ENCODE results near the gene HPSE2. TPM values are rescaled to one million over a fixed set of nuclear protein-coding genes. Genes with fewer than 3 reads are reported as not detected.
"Not testable (repeated sequence)": the region's sequence is repeated elsewhere in the genome, so short reads cannot be mapped to it uniquely, and the experiment has no call there.

HPSE2 gene
- total RNA-seq, 1 donor from 2014 or later: not detected

- DNase-seq (ENCODE audit: low spot score): no peak
- Mint-ChIP-seq H3K4me1 (ENCODE audit: low read depth) (no peaks in the 10 kb centered on the region), H3K27me3 (ENCODE audit: low read depth) (no peaks in the 10 kb centered on the region), H3K9me3 (no peaks in the 10 kb centered on the region), H3K27ac (no peak overlapping the region), H3K36me3 (ENCODE audit: low read depth) (no peaks in the 10 kb centered on the region), H3K4me3 (ENCODE audit: low read depth) (no peak overlapping the region)
- intact Hi-C loops (cut with micrococcal nuclease): no loop called here
Observed at GRCh38 chr10:98563811-98564210, 671.8 kb downstream of the HPSE2 start.

DNA sequence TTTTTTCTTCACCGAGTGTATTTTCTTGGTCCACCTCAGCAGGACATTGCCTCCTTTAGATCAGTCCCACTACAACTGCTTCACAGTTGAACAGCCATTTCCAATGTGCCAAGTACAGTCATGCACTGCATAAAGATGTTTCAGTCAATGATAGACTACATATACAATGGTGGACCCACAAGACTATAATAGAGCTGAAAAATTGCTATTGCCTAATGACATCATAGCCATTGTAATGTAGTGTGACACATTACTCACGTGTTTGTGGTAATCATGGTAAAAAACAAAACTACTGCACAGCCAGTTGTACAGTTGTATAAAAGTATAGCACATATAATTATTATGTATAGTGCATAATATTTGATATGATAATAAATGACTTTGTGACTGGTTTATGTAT is 675.1 kb downstream of the HPSE2 start:
- no peak overlapping the region for H3K4me3 Mint-ChIP-seq (ENCODE audit: low read depth)
- no peak for DNase-seq (ENCODE audit: low spot score)
- no peak overlapping the region for H3K27ac Mint-ChIP-seq
- intact Hi-C loops (cut with micrococcal nuclease): no loop called here
- H3K4me1 Mint-ChIP-seq (ENCODE audit: low read depth): no peaks in the 10 kb centered on the region
- no peaks in the 10 kb centered on the region for H3K9me3 Mint-ChIP-seq
- no peaks in the 10 kb centered on the region for H3K27me3 Mint-ChIP-seq (ENCODE audit: low read depth)
- no peaks in the 10 kb centered on the region for H3K36me3 Mint-ChIP-seq (ENCODE audit: low read depth)

- Mint-ChIP-seq H3K4me1 (ENCODE audit: low read depth) (no peaks in the 10 kb centered on the region), H3K4me3 (ENCODE audit: low read depth) (no peak overlapping the region), H3K36me3 (ENCODE audit: low read depth) (no peaks in the 10 kb centered on the region), H3K9me3 (no peaks in the 10 kb centered on the region), H3K27me3 (ENCODE audit: low read depth) (no peaks in the 10 kb centered on the region), H3K27ac (no peak overlapping the region)
- intact Hi-C loops (cut with micrococcal nuclease): no loop called here
- DNase-seq (ENCODE audit: low spot score): no peak
Observed at GRCh38 chr10:98556061-98556460, 679.6 kb downstream of the HPSE2 start.

DNA sequence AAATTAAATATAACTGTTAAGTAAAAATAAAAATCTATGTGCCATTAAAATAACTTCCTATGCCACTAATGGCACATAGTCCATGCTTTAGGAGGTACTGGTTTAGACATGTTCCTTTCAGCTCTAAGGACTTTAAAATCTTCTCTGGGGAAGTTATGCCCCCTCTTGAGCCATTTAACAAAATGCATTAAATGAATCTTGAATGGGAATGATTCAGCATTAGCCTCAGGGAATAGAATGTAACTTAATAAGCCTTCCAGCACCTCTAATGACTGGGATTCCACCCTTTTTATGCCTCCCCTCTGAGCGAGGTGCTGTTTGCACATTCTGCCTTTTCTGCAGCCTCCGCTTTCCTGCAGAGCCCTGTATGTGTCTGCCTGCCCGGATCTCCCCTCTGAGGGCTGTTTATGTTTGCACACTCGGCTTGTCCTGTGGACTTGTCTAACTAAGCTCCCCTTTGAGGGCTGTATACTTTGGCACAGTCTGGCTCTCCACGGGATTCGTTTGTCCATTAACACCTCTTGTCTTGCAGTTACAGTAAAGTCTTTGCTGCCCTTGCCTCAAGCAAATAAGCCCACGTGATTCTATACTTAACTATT is 680.5 kb downstream of the HPSE2 start:
- H3K4me3 Mint-ChIP-seq (ENCODE audit: low read depth): no peak overlapping the region

DNA sequence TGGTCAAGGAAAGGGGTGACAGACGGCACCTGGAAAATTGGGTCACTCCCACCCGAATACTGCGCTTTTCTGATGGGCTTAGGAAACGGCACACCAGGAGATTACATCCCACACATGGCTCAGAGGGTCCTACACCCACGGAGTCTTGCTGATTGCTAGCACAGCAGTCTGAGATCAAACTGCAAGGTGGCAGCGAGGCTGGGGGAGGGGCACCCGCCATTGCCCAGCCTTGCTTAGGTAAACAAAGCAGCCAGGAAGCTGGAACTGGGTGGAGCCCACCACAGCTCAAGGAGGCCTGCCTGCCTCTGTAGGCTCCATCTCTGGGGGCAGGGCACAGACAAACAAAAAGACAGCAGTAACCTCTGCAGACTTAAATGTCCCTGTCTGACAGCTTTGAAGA is 694.1 kb downstream of the HPSE2 start:
- intact Hi-C loops (cut with micrococcal nuclease); H3K27me3 Mint-ChIP-seq (ENCODE audit: low read depth); H3K9me3 Mint-ChIP-seq; H3K4me3 Mint-ChIP-seq (ENCODE audit: low read depth); H3K36me3 Mint-ChIP-seq (ENCODE audit: low read depth); H3K27ac Mint-ChIP-seq; H3K4me1 Mint-ChIP-seq (ENCODE audit: low read depth); DNase-seq (ENCODE audit: low spot score): not testable (repeated sequence)

More for the DNA sequence above, 680.5 kb downstream of the HPSE2 start:
- Mint-ChIP-seq H3K27ac (no peak overlapping the region), H3K27me3 (ENCODE audit: low read depth) (no peaks in the 10 kb centered on the region), H3K4me1 (ENCODE audit: low read depth) (no peaks in the 10 kb centered on the region), H3K9me3 (no peaks in the 10 kb centered on the region), H3K36me3 (ENCODE audit: low read depth) (no peaks in the 10 kb centered on the region)
- intact Hi-C loops (cut with micrococcal nuclease): no loop called here
- DNase-seq (ENCODE audit: low spot score): no peak

- no peak overlapping the region for H3K4me3 Mint-ChIP-seq (ENCODE audit: low read depth)
- H3K27ac Mint-ChIP-seq: no peak overlapping the region
- H3K4me1 Mint-ChIP-seq (ENCODE audit: low read depth): no peaks in the 10 kb centered on the region
- H3K9me3 Mint-ChIP-seq: no peaks in the 10 kb centered on the region
- intact Hi-C loops (cut with micrococcal nuclease): no loop called here
- H3K36me3 Mint-ChIP-seq (ENCODE audit: low read depth): no peaks in the 10 kb centered on the region
- no peaks in the 10 kb centered on the region for H3K27me3 Mint-ChIP-seq (ENCODE audit: low read depth)
- DNase-seq (ENCODE audit: low spot score): no peak
Observed at GRCh38 chr10:98539578-98539977, 696.1 kb downstream of the HPSE2 start.

GRCh38 chr10:98538472-98538871 is 697.2 kb downstream of the HPSE2 start:
- Mint-ChIP-seq H3K27ac (no peak overlapping the region), H3K4me3 (ENCODE audit: low read depth) (no peak overlapping the region), H3K4me1 (ENCODE audit: low read depth) (no peaks in the 10 kb centered on the region), H3K36me3 (ENCODE audit: low read depth) (no peaks in the 10 kb centered on the region), H3K27me3 (ENCODE audit: low read depth) (no peaks in the 10 kb centered on the region), H3K9me3 (no peaks in the 10 kb centered on the region)
- intact Hi-C loops (cut with micrococcal nuclease): no loop called here
- DNase-seq (ENCODE audit: low spot score): no peak

DNA sequence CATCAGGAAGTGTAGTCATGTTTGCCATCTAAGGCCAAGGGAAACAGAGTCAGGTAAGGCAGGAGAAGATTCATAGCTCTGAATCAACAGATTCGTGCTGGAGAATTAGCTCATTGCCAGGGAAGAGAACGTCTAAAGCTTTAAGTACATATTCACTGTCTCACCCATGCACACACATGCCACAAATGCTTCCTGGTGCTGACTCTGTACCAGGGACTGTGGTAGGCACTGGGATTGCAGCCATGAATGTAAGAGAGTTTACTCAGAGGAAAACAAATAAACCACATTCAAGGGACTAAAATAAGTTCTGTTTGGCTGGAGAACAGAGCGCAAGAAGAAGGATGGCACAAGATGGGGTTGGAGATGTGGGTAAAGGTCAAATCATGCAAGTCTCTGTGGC is 699.1 kb downstream of the HPSE2 start:
- no peak overlapping the region for H3K4me3 Mint-ChIP-seq (ENCODE audit: low read depth)
- H3K27ac Mint-ChIP-seq: no peak overlapping the region
- intact Hi-C loops (cut with micrococcal nuclease): no loop called here
- H3K4me1 Mint-ChIP-seq (ENCODE audit: low read depth): no peaks in the 10 kb centered on the region
- no peak for DNase-seq (ENCODE audit: low spot score)
- no peaks in the 10 kb centered on the region for H3K27me3 Mint-ChIP-seq (ENCODE audit: low read depth)
- H3K9me3 Mint-ChIP-seq: no peaks in the 10 kb centered on the region
- no peaks in the 10 kb centered on the region for H3K36me3 Mint-ChIP-seq (ENCODE audit: low read depth)

DNA sequence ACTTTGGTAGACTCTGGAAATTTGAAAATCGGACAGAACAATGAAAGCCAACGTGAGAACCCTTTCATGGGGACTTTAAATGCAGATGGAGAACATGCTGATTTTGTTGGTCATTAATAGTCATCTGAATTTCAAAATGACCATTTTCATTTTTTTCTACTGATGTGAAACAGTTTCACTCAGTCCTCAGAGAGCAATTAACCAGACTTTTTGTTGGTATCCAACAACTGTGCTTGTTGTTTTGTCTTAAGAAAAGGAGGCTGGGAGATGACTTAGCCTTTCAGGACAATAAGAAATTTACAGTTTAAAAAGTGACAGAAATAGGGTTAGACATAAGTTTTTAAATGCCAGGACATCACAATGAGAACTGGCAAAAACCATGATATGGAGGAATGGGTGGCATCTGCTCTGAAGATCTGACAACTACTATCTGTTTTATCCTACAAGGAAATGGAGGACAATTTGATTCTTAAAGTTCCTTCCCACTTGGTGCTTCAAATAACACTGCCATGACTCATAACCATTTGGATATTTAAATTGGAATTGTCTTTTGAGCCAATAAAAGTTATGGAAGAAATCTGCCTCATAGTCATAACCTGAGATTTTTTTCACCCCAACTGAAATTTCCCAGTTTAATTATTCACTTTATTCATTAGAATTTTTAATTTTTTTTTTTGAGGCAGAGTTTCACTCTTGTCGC is 701.8 kb downstream of the HPSE2 start:
- Mint-ChIP-seq H3K36me3 (ENCODE audit: low read depth) (no peaks in the 10 kb centered on the region), H3K9me3 (no peaks in the 10 kb centered on the region), H3K4me1 (ENCODE audit: low read depth) (no peaks in the 10 kb centered on the region), H3K27ac (no peak overlapping the region), H3K4me3 (ENCODE audit: low read depth) (no peak overlapping the region), H3K27me3 (ENCODE audit: low read depth) (no peaks in the 10 kb centered on the region)
- no peak for DNase-seq (ENCODE audit: low spot score)
- intact Hi-C loops (cut with micrococcal nuclease): no loop called here

- Mint-ChIP-seq H3K36me3 (ENCODE audit: low read depth) (no peaks in the 10 kb centered on the region), H3K9me3 (no peaks in the 10 kb centered on the region)
Observed at GRCh38 chr10:98533241-98533640, 702.4 kb downstream of the HPSE2 start.

DNA sequence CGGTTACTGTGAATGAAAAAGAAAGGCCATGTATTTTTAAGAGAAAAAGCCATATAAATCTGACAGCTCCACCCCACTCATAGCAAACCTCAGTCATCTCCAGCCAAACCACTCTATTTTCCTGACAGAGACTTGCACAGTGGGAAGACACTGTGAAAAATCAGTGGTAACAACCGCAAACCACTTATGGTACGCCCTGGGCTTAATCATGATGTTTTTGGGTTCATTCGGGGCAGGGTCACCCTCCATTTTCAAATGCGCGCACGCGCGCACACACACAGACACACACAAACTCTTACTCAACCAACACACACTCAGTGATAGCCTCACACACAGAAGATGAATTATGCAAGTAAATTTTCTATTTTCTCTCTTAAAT is 706.9 kb downstream of the HPSE2 start:
- no peak overlapping the region for H3K4me3 Mint-ChIP-seq (ENCODE audit: low read depth)

More at GRCh38 chr10:98533241-98533640, 702.4 kb downstream of the HPSE2 start:
- intact Hi-C loops (cut with micrococcal nuclease): no loop called here
- H3K27me3 Mint-ChIP-seq (ENCODE audit: low read depth): no peaks in the 10 kb centered on the region
- no peak overlapping the region for H3K4me3 Mint-ChIP-seq (ENCODE audit: low read depth)
- no peak for DNase-seq (ENCODE audit: low spot score)
- no peak overlapping the region for H3K27ac Mint-ChIP-seq
- H3K4me1 Mint-ChIP-seq (ENCODE audit: low read depth): no peaks in the 10 kb centered on the region

DNA sequence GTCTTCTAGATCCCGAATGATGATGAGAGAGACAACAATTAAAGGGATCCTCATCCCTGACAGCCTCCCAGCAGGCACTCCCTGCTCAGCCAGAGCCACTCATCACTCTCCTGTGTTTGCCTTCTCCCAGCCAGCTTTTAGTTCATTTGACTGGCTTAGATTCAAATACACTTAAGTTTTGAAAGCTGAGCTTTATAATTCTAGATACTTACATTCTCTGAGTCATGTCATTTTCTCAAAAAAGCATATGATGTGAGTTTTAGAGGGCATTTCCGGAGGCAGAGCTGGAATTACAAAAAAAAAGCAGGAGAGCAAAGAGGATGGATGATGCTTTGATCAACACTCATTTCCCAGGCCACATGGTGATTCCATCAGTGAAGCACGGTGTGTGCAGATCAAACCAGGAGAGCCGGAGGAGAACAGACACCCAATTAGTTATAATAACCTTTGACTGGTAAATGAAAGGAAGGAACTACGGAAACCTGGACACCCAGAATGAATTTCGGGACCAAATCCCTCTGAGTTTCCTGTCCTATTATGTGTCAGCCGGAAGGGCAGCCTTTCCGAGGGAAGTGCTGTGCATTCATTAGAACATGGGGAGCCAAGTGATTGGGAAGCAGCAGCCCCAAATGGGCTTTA is 707.4 kb downstream of the HPSE2 start:
- no peak overlapping the region for H3K4me3 Mint-ChIP-seq (ENCODE audit: low read depth)
- H3K4me1 Mint-ChIP-seq (ENCODE audit: low read depth): no peaks in the 10 kb centered on the region
- H3K9me3 Mint-ChIP-seq: no peaks in the 10 kb centered on the region
- no peaks in the 10 kb centered on the region for H3K27me3 Mint-ChIP-seq (ENCODE audit: low read depth)
- DNase-seq (ENCODE audit: low spot score): no peak
- no peaks in the 10 kb centered on the region for H3K36me3 Mint-ChIP-seq (ENCODE audit: low read depth)
- no peak overlapping the region for H3K27ac Mint-ChIP-seq
- intact Hi-C loops (cut with micrococcal nuclease): no loop called here

More for the DNA sequence above, 706.9 kb downstream of the HPSE2 start:
- Mint-ChIP-seq H3K9me3 (no peaks in the 10 kb centered on the region), H3K27ac (no peak overlapping the region), H3K4me1 (ENCODE audit: low read depth) (no peaks in the 10 kb centered on the region), H3K27me3 (ENCODE audit: low read depth) (no peaks in the 10 kb centered on the region), H3K36me3 (ENCODE audit: low read depth) (no peaks in the 10 kb centered on the region)
- intact Hi-C loops (cut with micrococcal nuclease): no loop called here
- no peak for DNase-seq (ENCODE audit: low spot score)

- Mint-ChIP-seq H3K27me3 (ENCODE audit: low read depth) (no peaks in the 10 kb centered on the region), H3K36me3 (ENCODE audit: low read depth) (no peaks in the 10 kb centered on the region), H3K9me3 (no peaks in the 10 kb centered on the region), H3K27ac (no peak overlapping the region), H3K4me3 (ENCODE audit: low read depth) (no peak overlapping the region), H3K4me1 (ENCODE audit: low read depth) (no peaks in the 10 kb centered on the region)
- intact Hi-C loops (cut with micrococcal nuclease): no loop called here
- DNase-seq (ENCODE audit: low spot score): no peak
Observed at GRCh38 chr10:98525969-98526368, 709.7 kb downstream of the HPSE2 start.

All from activated T-helper 2 cell treated with anti-CD3 and anti-CD28 coated beads, Interferon-gamma antibody, Interleukin-2, Interleukin-4, amounts not matched to agents 10 μg/mL and 5 μg/mL and 100 μg/mL, durations not matched to agents 14 hours and 24 hours and 36 hours (primary cell).